Measurements from ENCODE around the gene PAM. TPM values are rescaled to one million over a fixed set of nuclear protein-coding genes. Genes with fewer than 3 reads are reported as not detected.

PAM gene
- total RNA-seq, 2 donors from 2014 or later: 69.2 to 124 TPM

GRCh38 chr5:102790748-102791147, 35.6 kb downstream of the PAM start:
- no peak for TF ChIP-seq CTCF (IDR thresholded peaks at IDR 0.05)
- intact Hi-C loops (cut with DNase I): no loop called here
- H3K9me3 ChIP-seq: no peaks in the 10 kb centered on the region
- no peaks in the 10 kb centered on the region for H3K27me3 ChIP-seq
- no peaks in the 10 kb centered on the region for H3K4me1 ChIP-seq
- DNase-seq: no peak
- H3K9ac ChIP-seq (ENCODE audit: low read depth in 2 of 2, low read length in 2 of 2): no peak overlapping the region
- H3K27ac ChIP-seq: no peak overlapping the region
- no peaks in the 10 kb centered on the region for H3K36me3 ChIP-seq
- H3K4me3 ChIP-seq: no peak overlapping the region

- Histone ChIP-seq H3K4me3 (no peak overlapping the region), H3K9ac (ENCODE audit: low read depth in 2 of 2, low read length in 2 of 2) (no peak overlapping the region), H3K27me3 (no peaks in the 10 kb centered on the region), H3K9me3 (no peaks in the 10 kb centered on the region), H3K36me3 (no peaks in the 10 kb centered on the region), H3K4me1 (no peaks in the 10 kb centered on the region), H3K27ac (no peak overlapping the region)
- no peak for DNase-seq
- intact Hi-C loops (cut with DNase I): no loop called here
- no peak for TF ChIP-seq CTCF (IDR thresholded peaks at IDR 0.05)
These were observed 37.6 kb downstream of the PAM start for GRCh38 chr5:102792705-102793104.

- DNase-seq: no peak
- intact Hi-C loops (cut with DNase I): no loop called here
- no peak overlapping the region for H3K4me3 ChIP-seq
- no peaks in the 10 kb centered on the region for H3K36me3 ChIP-seq
- H3K4me1 ChIP-seq: no peaks in the 10 kb centered on the region
- no peaks in the 10 kb centered on the region for H3K9me3 ChIP-seq
- H3K9ac ChIP-seq (ENCODE audit: low read depth in 2 of 2, low read length in 2 of 2): no peak overlapping the region
- H3K27ac ChIP-seq: no peak overlapping the region
- H3K27me3 ChIP-seq: no peaks in the 10 kb centered on the region
- no peak for TF ChIP-seq CTCF (IDR thresholded peaks at IDR 0.05)
These were observed 38.9 kb downstream of the PAM start for GRCh38 chr5:102794047-102794446.

- Histone ChIP-seq H3K27me3 (no peaks in the 10 kb centered on the region), H3K9ac (ENCODE audit: low read depth in 2 of 2, low read length in 2 of 2) (no peak overlapping the region), H3K4me3 (no peak overlapping the region), H3K27ac (no peak overlapping the region), H3K4me1 (no peaks in the 10 kb centered on the region), H3K36me3 (no peaks in the 10 kb centered on the region), H3K9me3 (no peaks in the 10 kb centered on the region)
- TF ChIP-seq CTCF (IDR thresholded peaks at IDR 0.05): no peak
- DNase-seq: no peak
- intact Hi-C loops (cut with DNase I): no loop called here
These were observed 39.7 kb downstream of the PAM start for GRCh38 chr5:102794677-102795331.

- H3K27me3 ChIP-seq: no peaks in the 10 kb centered on the region
- intact Hi-C loops (cut with DNase I): no loop called here
- no peaks in the 10 kb centered on the region for H3K4me1 ChIP-seq
- no peak overlapping the region for H3K27ac ChIP-seq
- H3K36me3 ChIP-seq: no peaks in the 10 kb centered on the region
- no peak overlapping the region for H3K4me3 ChIP-seq
- DNase-seq: no peak
- H3K9ac ChIP-seq (ENCODE audit: low read depth in 2 of 2, low read length in 2 of 2): no peak overlapping the region
- no peaks in the 10 kb centered on the region for H3K9me3 ChIP-seq
- no peak for TF ChIP-seq CTCF (IDR thresholded peaks at IDR 0.05)
These were observed 40.4 kb downstream of the PAM start for GRCh38 chr5:102795526-102795925.

Measured in colonic mucosa (tissue), 4 donors.